Measurements from ENCODE around the gene PRICKLE4. TPM values are rescaled to one million over a fixed set of nuclear protein-coding genes. Genes with fewer than 3 reads are reported as not detected.

PRICKLE4 gene
- polyA plus RNA-seq, 1 experiment: 0.31 TPM

DNA sequence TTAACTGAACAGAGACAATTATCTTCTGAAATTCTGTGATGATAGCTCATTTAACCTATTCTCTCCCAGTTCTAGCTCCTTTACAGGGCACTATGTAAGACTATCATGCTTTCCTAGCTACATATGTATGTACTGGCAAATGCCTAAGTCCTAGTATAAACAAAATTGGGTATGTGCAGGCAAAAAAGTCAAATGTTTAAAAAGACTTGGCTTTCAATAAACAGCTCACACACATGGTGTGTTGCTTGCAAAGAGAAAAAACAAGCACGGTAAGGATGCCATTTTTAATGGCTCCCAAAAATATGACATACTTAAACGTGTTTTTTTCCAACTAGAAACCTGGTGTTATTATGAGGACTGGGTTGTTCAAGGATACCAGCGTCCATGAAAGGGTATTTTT, 51.7 kb downstream of the PRICKLE4 start:
- ChIA-PET CTCF (interaction anchor here (0.8 kb wide), 1 partner anchor 45 kb away, joined by 3 read pairs; the partner anchor contains the start of gene TOMM6), POLR2A (no interaction called here)
- TF ChIP-seq, protein P1, sequence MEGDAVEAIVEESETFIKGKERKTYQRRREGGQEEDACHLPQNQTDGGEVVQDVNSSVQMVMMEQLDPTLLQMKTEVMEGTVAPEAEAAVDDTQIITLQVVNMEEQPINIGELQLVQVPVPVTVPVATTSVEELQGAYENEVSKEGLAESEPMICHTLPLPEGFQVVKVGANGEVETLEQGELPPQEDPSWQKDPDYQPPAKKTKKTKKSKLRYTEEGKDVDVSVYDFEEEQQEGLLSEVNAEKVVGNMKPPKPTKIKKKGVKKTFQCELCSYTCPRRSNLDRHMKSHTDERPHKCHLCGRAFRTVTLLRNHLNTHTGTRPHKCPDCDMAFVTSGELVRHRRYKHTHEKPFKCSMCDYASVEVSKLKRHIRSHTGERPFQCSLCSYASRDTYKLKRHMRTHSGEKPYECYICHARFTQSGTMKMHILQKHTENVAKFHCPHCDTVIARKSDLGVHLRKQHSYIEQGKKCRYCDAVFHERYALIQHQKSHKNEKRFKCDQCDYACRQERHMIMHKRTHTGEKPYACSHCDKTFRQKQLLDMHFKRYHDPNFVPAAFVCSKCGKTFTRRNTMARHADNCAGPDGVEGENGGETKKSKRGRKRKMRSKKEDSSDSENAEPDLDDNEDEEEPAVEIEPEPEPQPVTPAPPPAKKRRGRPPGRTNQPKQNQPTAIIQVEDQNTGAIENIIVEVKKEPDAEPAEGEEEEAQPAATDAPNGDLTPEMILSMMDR (IDR thresholded peaks at IDR 0.05; ENCODE audit: insufficient read depth, low read depth, low read length): no peak
- Histone ChIP-seq H3K36me3 (ENCODE audit: control insufficient read depth, insufficient read depth, low read length) (no peaks in the 10 kb centered on the region), H3K27me3 (ENCODE audit: control insufficient read depth, insufficient read depth, low read length) (no peaks in the 10 kb centered on the region), H3K4me3 (ENCODE audit: low read depth, low read length) (no peak overlapping the region)
- no peak for DNase-seq (ENCODE audit: low read depth)

GRCh38 chr6:41836022-41836659, 55.6 kb downstream of the PRICKLE4 start:
- ChIA-PET CTCF (interaction anchor here (1.0 kb wide), 1 partner anchor 35 kb away, joined by 3 read pairs; no protein-coding TSS in a partner anchor), POLR2A (no interaction called here)
- Histone ChIP-seq H3K27me3 (ENCODE audit: control insufficient read depth, insufficient read depth, low read length) (no peaks in the 10 kb centered on the region), H3K36me3 (ENCODE audit: control insufficient read depth, insufficient read depth, low read length) (no peaks in the 10 kb centered on the region), H3K4me3 (ENCODE audit: low read depth, low read length) (no peak overlapping the region)
- TF ChIP-seq, protein P1 (IDR thresholded peaks at IDR 0.05; ENCODE audit: insufficient read depth, low read depth, low read length): no peak
- DNase-seq (ENCODE audit: low read depth): no peak

GRCh38 chr6:41836660-41837052, 56.1 kb downstream of the PRICKLE4 start:
- CTCF ChIA-PET: interaction anchor here (1.4 kb wide), 1 partner anchor 49 kb away, joined by 4 read pairs; the partner anchor contains the start of gene TOMM6
- DNase-seq (ENCODE audit: low read depth): no peak
- TF ChIP-seq, protein P1 (IDR thresholded peaks at IDR 0.05; ENCODE audit: insufficient read depth, low read depth, low read length): no peak
- POLR2A ChIA-PET: no interaction called here
- Histone ChIP-seq H3K27me3 (ENCODE audit: control insufficient read depth, insufficient read depth, low read length) (no peaks in the 10 kb centered on the region), H3K4me3 (ENCODE audit: low read depth, low read length) (no peak overlapping the region), H3K36me3 (ENCODE audit: control insufficient read depth, insufficient read depth, low read length) (no peaks in the 10 kb centered on the region)

Small RNAs within 50 kb of the gene (small RNA-seq; reads per million reads assigned to genes)
- gene AL365205.2 (ENCODE audit: insufficient read length, low read depth, low replicate concordance): not detected
- not detected for gene AL365205.3 (ENCODE audit: insufficient read length, low read depth, low replicate concordance)
- gene RF00393 (ENCODE audit: insufficient read length, low read depth, low replicate concordance): not detected

Other genes with a start within 250 kb of the PRICKLE4 start
- 1.9 and 4.0 TPM in 2 replicates for gene FOXP4, start 234.4 kb upstream of the PRICKLE4 start, polyA plus RNA-seq (2011; rRNA removed)
- gene MDFI, start 142.3 kb upstream of the PRICKLE4 start, polyA plus RNA-seq (2011; rRNA removed): not detected in 2 replicates
- gene TFEB, start 45.2 kb upstream of the PRICKLE4 start, polyA plus RNA-seq (2011; rRNA removed): 13.2 and 21.9 TPM in 2 replicates
- gene PGC, start 33.4 kb upstream of the PRICKLE4 start, polyA plus RNA-seq (2011; rRNA removed): not detected in 2 replicates
- 2.1 and 3.3 TPM in 2 replicates for gene FRS3, start 882 bp upstream of the PRICKLE4 start, polyA plus RNA-seq (2011; rRNA removed)
- 157 and 199 TPM in 2 replicates for gene TOMM6, start 6.9 kb downstream of the PRICKLE4 start, polyA plus RNA-seq (2011; rRNA removed)
- gene USP49, start 114.6 kb downstream of the PRICKLE4 start, polyA plus RNA-seq (2011; rRNA removed): 1.6 and 1.9 TPM in 2 replicates
- 33.0 and 34.4 TPM in 2 replicates for gene MED20, start 140.4 kb downstream of the PRICKLE4 start, polyA plus RNA-seq (2011; rRNA removed)
- 18.0 and 28.5 TPM in 2 replicates for gene BYSL, start 140.7 kb downstream of the PRICKLE4 start, polyA plus RNA-seq (2011; rRNA removed)
- gene CCND3, start 161.0 kb downstream of the PRICKLE4 start, polyA plus RNA-seq (2011; rRNA removed): 20.0 and 38.5 TPM in 2 replicates